CD4-positive, alpha-beta T cell (primary cell): ENCODE measurements around the gene ASRGL1. TPM values are rescaled to one million over a fixed set of nuclear protein-coding genes. Genes with fewer than 3 reads are reported as not detected.

Source experiments
- ATAC-seq: fragments of 200-7000 bp; cut with Tn5 transposase; one replicate; pipeline ENCODE4 v1.10.0; 2022; ENCODE audit warnings: mild to moderate bottlenecking; ENCODE audit not compliant: poor library complexity
- CTCF ChIA-PET: fragments of 350-600 bp; sonication (Branson Sonifier 250); formaldehyde crosslinking; loops from one replicate; lab custom pipeline; 2021; ENCODE audit warnings: antibody characterized with exemption, inconsistent platforms; lab: Charles Lee
- POLR2A ChIA-PET: fragments of 350-600 bp; sonication (Branson Sonifier 250); formaldehyde crosslinking; loops from one replicate; lab custom pipeline; 2021; ENCODE audit warnings: antibody characterized with exemption, inconsistent platforms; lab: Charles Lee
- DNase-seq, 14 experiments: peaks; one replicate each; pipeline ENCODE4 v3.0.0-alpha.2; 2013 to 2020; ENCODE audit warnings: mixed read lengths in 2 of 14
- H3K27ac ChIP-seq, 2 donors: one replicate each; pipeline versions ENCODE4 v1.5.1 to v1.7.0; 2013; ENCODE audit warnings: low read length in 2 of 2, low read depth in 1 of 2, mild to moderate bottlenecking in 1 of 2
- H3K27me3 ChIP-seq, 2 experiments: 1 replicate in 1 of 2; 2 replicates in 1 of 2; pipeline versions ENCODE4 v1.6.1 to v1.7.0; 2013; ENCODE audit warnings: low read length in 2 of 2, control low read depth in 1 of 2, mild to moderate bottlenecking in 1 of 2, moderate library complexity in 1 of 2; ENCODE audit not compliant: insufficient read depth in 2 of 2, control insufficient read depth in 1 of 2
- H3K36me3 ChIP-seq: one replicate; pipeline ENCODE4 v1.6.1; 2013; ENCODE audit warnings: low read length, control low read depth; ENCODE audit not compliant: insufficient read depth
- H3K4me1 ChIP-seq: one replicate; pipeline ENCODE4 v1.6.1; 2013; ENCODE audit warnings: low read length, control low read depth; ENCODE audit not compliant: insufficient read depth
- H3K4me3 ChIP-seq: one replicate; pipeline ENCODE4 v1.5.1; 2013; ENCODE audit warnings: mild to moderate bottlenecking, low read length, moderate library complexity
- H3K9me3 ChIP-seq, 2 experiments: 1 replicate in 1 of 2; 2 replicates in 1 of 2; pipeline versions ENCODE4 v1.6.1 to v1.7.0; 2013; ENCODE audit warnings: low read length in 2 of 2, mild to moderate bottlenecking in 2 of 2, control low read depth in 1 of 2, moderate library complexity in 1 of 2; ENCODE audit not compliant: control insufficient read depth in 1 of 2, insufficient read depth in 1 of 2
- H3K27ac Mint-ChIP-seq: one replicate; pipeline ENCODE4 v1.8.0; 2020; ENCODE audit warnings: mixed read lengths
- H3K27me3 Mint-ChIP-seq: one replicate; pipeline ENCODE4 v1.8.0; 2021; ENCODE audit warnings: mixed read lengths
- H3K36me3 Mint-ChIP-seq: one replicate; pipeline ENCODE4 v1.8.0; 2021; ENCODE audit warnings: low read depth, mixed read lengths
- H3K4me1 Mint-ChIP-seq: one replicate; pipeline ENCODE4 v1.8.0; 2021; ENCODE audit warnings: low read depth, mixed read lengths
- H3K4me3 Mint-ChIP-seq: one replicate; pipeline ENCODE4 v1.8.0; 2020; ENCODE audit warnings: mild to moderate bottlenecking, mixed read lengths
- H3K9me3 Mint-ChIP-seq: one replicate; pipeline ENCODE4 v1.8.0; 2020; ENCODE audit warnings: mixed read lengths
- CTCF ChIP-seq: fragments of 200-600 bp; IDR thresholded peaks from one replicate; pipeline ENCODE4 v1.8.0; 2022; ENCODE audit warnings: antibody characterized with exemption, mild to moderate bottlenecking
- intact Hi-C, 2 experiments: fragments of 100-400 bp; cut with DNase I in 1 of 2; cut with micrococcal nuclease in 1 of 2; formaldehyde crosslinking; loops; one replicate each; pipeline versions ENCODE4 v1.15.1 to v1.9.0; 2023 to 2025; cut with DNase I, micrococcal nuclease
- total RNA-seq, 174 experiments: library from RNA in 2 of 174; stranded (reverse) in 2 of 174; gene quantifications; one replicate each; pipeline ENCODE4 v1.2.3 and lab custom pipeline; 2021 to 2026

The ASRGL1 gene
- total RNA-seq, 2 experiments from 2014 or later = 0.74 to 0.81 TPM

DNA sequence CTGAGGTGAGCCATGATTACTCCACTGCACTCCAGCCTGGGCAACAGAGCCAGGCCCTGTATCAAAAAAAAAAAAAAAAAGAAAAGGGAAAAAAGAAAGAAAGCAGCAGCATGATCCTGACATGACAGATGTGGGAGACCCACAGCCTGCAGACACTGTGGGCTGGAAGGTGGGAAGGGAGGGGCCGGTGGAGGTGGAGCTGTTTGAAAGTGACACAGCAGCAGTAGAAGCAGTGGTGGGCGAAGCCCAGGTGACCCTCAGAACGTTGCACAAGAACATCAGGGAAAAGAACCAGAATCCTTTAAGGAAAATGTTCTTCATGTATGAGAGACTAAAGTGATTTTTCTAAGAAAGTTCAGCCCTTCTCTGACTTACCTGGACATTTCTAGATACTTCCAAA, 55.3 kb downstream of the ASRGL1 start:
- ChIA-PET POLR2A (no interaction called here), CTCF (interaction anchor here (1.3 kb wide), 2 partner anchors 13 to 32 kb away, joined by 3 to 4 read pairs; no protein-coding TSS in a partner anchor)
- Histone ChIP-seq H3K27me3 (no peaks in the 10 kb centered on the region), H3K4me3 (no peak overlapping the region), H3K4me1 (no peaks in the 10 kb centered on the region), H3K36me3 (no peaks in the 10 kb centered on the region), H3K27ac (no peak overlapping the region), H3K9me3 (no peaks in the 10 kb centered on the region)
- H3K4me1 Mint-ChIP-seq = peaks cover 12% of the 10 kb centered on the region
- no peak overlapping the region for H3K4me3 Mint-ChIP-seq
- no peak for ATAC-seq
- H3K36me3 Mint-ChIP-seq = no peaks in the 10 kb centered on the region
- intact Hi-C loops = loop anchor here in 1 of 2 experiments (1.0 to 10.0 kb wide), 2 partner anchors 12 to 492 kb away; partner anchors contain the start of gene SLC3A2
- no peak overlapping the region for H3K27ac Mint-ChIP-seq
- no peak for DNase-seq
- no peaks in the 10 kb centered on the region for H3K27me3 Mint-ChIP-seq
- TF ChIP-seq CTCF = no peak
- H3K9me3 Mint-ChIP-seq = no peaks in the 10 kb centered on the region

DNA sequence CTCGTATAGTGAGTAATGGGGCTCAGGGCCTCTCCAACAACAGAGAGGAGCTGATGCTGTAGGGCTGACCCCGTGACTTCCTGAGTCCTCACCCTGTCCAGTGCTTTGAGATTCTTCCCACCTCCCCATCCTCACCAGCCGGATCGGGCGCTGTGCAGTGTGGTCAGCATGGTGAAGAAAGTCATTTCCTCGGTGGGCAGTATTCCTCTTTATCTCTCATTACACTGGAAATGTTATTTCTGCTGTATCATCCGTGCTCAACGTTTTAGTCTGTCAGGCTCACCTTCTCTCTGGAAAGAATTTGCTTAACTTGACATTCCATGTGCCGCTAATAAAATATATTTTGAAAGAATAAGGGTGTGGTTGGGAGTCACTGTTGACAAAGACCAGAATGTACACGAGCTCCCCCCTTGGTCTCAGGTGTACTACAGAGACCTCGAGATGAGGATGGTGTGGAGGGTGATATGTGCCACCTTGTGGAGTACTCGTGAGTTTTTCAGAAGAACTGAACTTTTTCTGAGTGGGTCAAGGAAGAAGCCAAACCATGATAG, 55.9 kb downstream of the ASRGL1 start:
- Histone ChIP-seq H3K36me3 (no peaks in the 10 kb centered on the region), H3K27me3 (no peaks in the 10 kb centered on the region), H3K4me1 (no peaks in the 10 kb centered on the region), H3K27ac (no peak overlapping the region), H3K4me3 (no peak overlapping the region), H3K9me3 (no peaks in the 10 kb centered on the region)
- Mint-ChIP-seq H3K36me3 (no peaks in the 10 kb centered on the region), H3K4me1 (peaks cover 12% of the 10 kb centered on the region), H3K27ac (peak overlapping the region; percentile 53), H3K4me3 (no peak overlapping the region), H3K27me3 (no peaks in the 10 kb centered on the region), H3K9me3 (no peaks in the 10 kb centered on the region)
- ATAC-seq (peak; percentile 77), DNase-seq (peak in 5 of 14 experiments; percentile 30 to 70 (median 51))
- CTCF ChIA-PET = interaction anchor here (0.6 to 1.4 kb wide), 4 partner anchors 9 to 240 kb away, joined by 3 to 4 read pairs (median 4); no protein-coding TSS in a partner anchor
- peak; percentile 44 for TF ChIP-seq CTCF
- POLR2A ChIA-PET = interaction anchor here (1.0 kb wide), 1 partner anchor 12 kb away, joined by 3 read pairs; no protein-coding TSS in a partner anchor
- intact Hi-C loops = loop anchor here in 1 of 2 experiments (10.0 kb wide), 1 partner anchor 492 kb away; the partner anchor contains the start of gene SLC3A2

DNA sequence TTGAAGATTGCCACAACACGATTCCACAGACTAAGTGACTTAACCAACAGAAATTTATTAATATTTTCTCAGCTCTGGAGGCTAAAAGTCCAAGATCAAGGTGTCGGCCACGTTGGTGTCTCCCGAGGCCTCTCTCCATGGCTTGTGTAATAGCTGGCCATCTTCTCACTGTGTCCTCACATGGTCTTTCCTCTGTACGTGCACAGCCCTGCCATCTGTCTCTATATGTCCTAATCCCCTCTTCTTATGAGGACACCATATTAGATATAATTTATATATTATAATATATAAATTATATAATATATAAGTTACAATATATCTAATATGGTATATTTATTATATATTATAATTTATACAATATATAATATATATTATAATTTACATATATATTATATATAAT, 56.5 kb downstream of the ASRGL1 start:
- Mint-ChIP-seq H3K4me1 (peaks cover 12% of the 10 kb centered on the region), H3K9me3 (no peaks in the 10 kb centered on the region), H3K27me3 (no peaks in the 10 kb centered on the region), H3K36me3 (no peaks in the 10 kb centered on the region), H3K27ac (no peak overlapping the region), H3K4me3 (no peak overlapping the region)
- Histone ChIP-seq H3K27me3 (no peaks in the 10 kb centered on the region), H3K36me3 (no peaks in the 10 kb centered on the region), H3K4me3 (no peak overlapping the region), H3K27ac (no peak overlapping the region), H3K4me1 (no peaks in the 10 kb centered on the region), H3K9me3 (no peaks in the 10 kb centered on the region)
- intact Hi-C loops = loop anchor here (1.0 to 10.0 kb wide), 4 partner anchors 13 to 491 kb away; partner anchors contain the start of gene SLC3A2 (in 1 of the 2)
- ChIA-PET POLR2A (interaction anchor here (1.0 kb wide), 1 partner anchor 12 kb away, joined by 3 read pairs; no protein-coding TSS in a partner anchor), CTCF (interaction anchor here (1.3 to 1.8 kb wide), 4 partner anchors 8 to 301 kb away, joined by 3 to 4 read pairs (median 4); no protein-coding TSS in a partner anchor)
- no peak for DNase-seq
- no peak for TF ChIP-seq CTCF
- no peak for ATAC-seq
